WTC11 (cell line): ENCODE data around the gene GGCX. TPM values are rescaled to one million over a fixed set of nuclear protein-coding genes. Genes with fewer than 3 reads are reported as not detected.

Experiments
- ATAC-seq: fragments of 200-7000 bp; cut with Tn5 transposase; 2 replicates; pipeline ENCODE4 v1.10.0; 2021; ENCODE audit warnings: mild to moderate bottlenecking, moderate library complexity
- CTCF ChIA-PET: fragments of 300-600 bp; sonication (Branson Sonifier 250); formaldehyde crosslinking; loops from one replicate; lab custom pipeline; 2021; ENCODE audit warnings: antibody characterized with exemption; lab: Charles Lee
- POLR2A ChIA-PET: fragments of 350-600 bp; sonication (Branson Sonifier 250); formaldehyde crosslinking; loops from one replicate; lab custom pipeline; 2021; ENCODE audit warnings: antibody characterized with exemption; lab: Charles Lee
- DNase-seq: peaks from one replicate; pipeline ENCODE4 v3.0.0; 2021; ENCODE audit warnings: low spot score
- H3K27ac Mint-ChIP-seq: 2 replicates; pipeline ENCODE4 v1.8.0; 2021; ENCODE audit warnings: mixed read lengths
- H3K27me3 Mint-ChIP-seq: 2 replicates; pipeline ENCODE4 v1.8.0; 2021; ENCODE audit warnings: low read depth, mild to moderate bottlenecking, moderate library complexity, mixed read lengths
- H3K36me3 Mint-ChIP-seq: 2 replicates; pipeline ENCODE4 v1.8.0; 2021; ENCODE audit warnings: mixed read lengths
- H3K4me1 Mint-ChIP-seq: 2 replicates; pipeline ENCODE4 v1.8.0; 2022; ENCODE audit warnings: mixed read lengths
- H3K4me3 Mint-ChIP-seq: 2 replicates; pipeline ENCODE4 v1.8.0; 2021; ENCODE audit warnings: mild to moderate bottlenecking, moderate library complexity, mixed read lengths
- H3K9me3 Mint-ChIP-seq: 2 replicates; pipeline ENCODE4 v1.8.0; 2021; ENCODE audit warnings: mixed read lengths
- CBFB ChIP-seq: sonication (generic); formaldehyde crosslinking; IDR thresholded peaks from 2 replicates; pipeline ENCODE4 v1.8.1; 2022; ENCODE audit warnings: mild to moderate bottlenecking, low read depth, missing genetic modification reagents
- CREM ChIP-seq: sonication (generic); formaldehyde crosslinking; IDR thresholded peaks from 2 replicates; pipeline ENCODE4 v1.8.1; 2022; ENCODE audit warnings: mild to moderate bottlenecking, missing genetic modification reagents, moderate library complexity
- CTCF ChIP-seq: fragments of 200-600 bp; IDR thresholded peaks from 2 replicates; pipeline ENCODE4 v1.8.0; 2022; ENCODE audit warnings: antibody characterized with exemption
- E2F1 ChIP-seq: sonication (generic); formaldehyde crosslinking; IDR thresholded peaks from 2 replicates; pipeline ENCODE4 v1.8.0; 2022; ENCODE audit warnings: mild to moderate bottlenecking, missing genetic modification reagents
- EMX1 ChIP-seq: fragments of 250-450 bp; sonication (Bioruptor Pico); IDR thresholded peaks from 2 replicates; pipeline ENCODE4 v1.8.0; 2021; ENCODE audit warnings: mild to moderate bottlenecking
- FOXK1 ChIP-seq: sonication (generic); formaldehyde crosslinking; IDR thresholded peaks from 2 replicates; pipeline ENCODE4 v1.8.0; 2022; ENCODE audit warnings: mild to moderate bottlenecking, moderate library complexity, missing genetic modification reagents
- HMGA2 ChIP-seq: fragments of 250-450 bp; sonication (Bioruptor Pico); IDR thresholded peaks from 2 replicates; pipeline ENCODE4 v1.4.0; 2021; ENCODE audit warnings: mild to moderate bottlenecking, moderate library complexity
- HMGXB4 ChIP-seq: sonication (generic); formaldehyde crosslinking; IDR thresholded peaks from 2 replicates; pipeline ENCODE4 v1.8.1; 2023; ENCODE audit warnings: mild to moderate bottlenecking, moderate library complexity, missing genetic modification reagents
- IRF2 ChIP-seq: sonication (generic); formaldehyde crosslinking; IDR thresholded peaks from 2 replicates; pipeline ENCODE4 v1.8.0; 2022; ENCODE audit warnings: low read depth, missing genetic modification reagents, borderline replicate concordance
- JUN ChIP-seq: sonication (generic); formaldehyde crosslinking; IDR thresholded peaks from 2 replicates; pipeline ENCODE4 v1.8.0; 2023; ENCODE audit warnings: mild to moderate bottlenecking, missing genetic modification reagents
- NFE2L1 ChIP-seq: sonication (generic); formaldehyde crosslinking; IDR thresholded peaks from 2 replicates; pipeline ENCODE4 v1.8.1; 2023; ENCODE audit warnings: missing genetic modification reagents
- NR2C2 ChIP-seq: sonication (generic); formaldehyde crosslinking; IDR thresholded peaks from 2 replicates; pipeline ENCODE4 v1.8.0; 2022; ENCODE audit warnings: mild to moderate bottlenecking, missing genetic modification reagents
- RELA ChIP-seq: sonication (generic); formaldehyde crosslinking; IDR thresholded peaks from 2 replicates; pipeline ENCODE4 v1.8.1; 2022; ENCODE audit warnings: missing genetic modification reagents, mild to moderate bottlenecking, borderline replicate concordance
- RORB ChIP-seq: fragments of 250-450 bp; sonication (Bioruptor Pico); IDR thresholded peaks from 2 replicates; pipeline ENCODE4 v1.9.0; 2021; ENCODE audit warnings: mild to moderate bottlenecking
- TCF7 ChIP-seq: sonication (generic); formaldehyde crosslinking; IDR thresholded peaks from 2 replicates; pipeline ENCODE4 v1.8.0; 2022; ENCODE audit warnings: mild to moderate bottlenecking, low read depth, missing genetic modification reagents, moderate library complexity
- ZNF219 ChIP-seq: sonication (generic); formaldehyde crosslinking; IDR thresholded peaks from 2 replicates; pipeline ENCODE4 v1.8.0; 2023; ENCODE audit warnings: missing genetic modification reagents, mild to moderate bottlenecking, borderline replicate concordance
- total RNA-seq: library from RNA; stranded (reverse); gene quantifications from 3 replicates; pipeline ENCODE4 v1.2.3, GENCODE V29; 2021
- TF ChIP-seq, protein P1 (sequence below): sonication (generic); formaldehyde crosslinking; IDR thresholded peaks from 2 replicates; pipeline ENCODE4 v1.8.0; 2022; ENCODE audit warnings: mild to moderate bottlenecking, missing genetic modification reagents
- TF ChIP-seq, protein P2 (sequence below): sonication (generic); formaldehyde crosslinking; IDR thresholded peaks from 2 replicates; pipeline ENCODE4 v1.8.0; 2023; ENCODE audit warnings: missing genetic modification reagents
- TF ChIP-seq, protein P3 (sequence below): sonication (generic); formaldehyde crosslinking; IDR thresholded peaks from 2 replicates; pipeline ENCODE4 v1.8.1; 2022; ENCODE audit warnings: low read depth, missing genetic modification reagents, borderline replicate concordance
- TF ChIP-seq, protein P4 (sequence below): sonication (generic); formaldehyde crosslinking; IDR thresholded peaks from 2 replicates; pipeline ENCODE4 v1.8.1; 2022; ENCODE audit warnings: mild to moderate bottlenecking, missing genetic modification reagents, moderate library complexity, borderline replicate concordance

GGCX gene
- total RNA-seq, 1 experiment from 2014 or later, result 40.9 TPM

DNA sequence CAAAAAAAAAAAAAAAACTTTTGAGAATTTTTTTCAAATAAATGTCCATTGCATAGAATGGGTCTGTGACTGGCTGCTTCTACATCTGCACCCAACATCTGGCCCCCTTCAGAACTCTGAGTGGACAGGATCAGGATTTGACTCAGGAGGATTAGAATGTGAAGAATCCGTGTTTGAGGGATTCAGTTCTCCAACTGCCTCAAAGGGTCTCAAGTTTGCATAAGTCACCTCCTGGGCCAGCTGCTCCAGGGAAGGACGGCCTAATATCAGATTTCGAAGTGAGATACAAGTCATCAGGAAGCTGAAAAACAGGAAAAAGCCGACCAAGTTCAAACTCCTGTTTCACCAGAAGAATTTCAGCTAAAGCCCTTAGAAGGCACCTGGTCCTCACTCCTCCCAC is 11.5 kb downstream of the GGCX start:
- ChIA-PET CTCF (interaction anchor here (0.9 to 4.5 kb wide), 4 partner anchors 11 to 160 kb away, joined by 3 to 106 read pairs (median 14); partner anchors contain the start of genes GGCX and SH2D6), POLR2A (interaction anchor here (1.0 to 1.3 kb wide), 2 partner anchors 10 to 11 kb away, joined by 5 read pairs; partner anchors contain the start of gene MAT2A)
- ATAC-seq, result no peak
- no peak for DNase-seq
- Mint-ChIP-seq H3K9me3 (no peaks in the 10 kb centered on the region), H3K27ac (no peak overlapping the region), H3K4me1 (peaks cover 7% of the 10 kb centered on the region), H3K27me3 (no peaks in the 10 kb centered on the region), H3K4me3 (no peak overlapping the region), H3K36me3 (peaks cover 48% of the 10 kb centered on the region)
- no peak for TF ChIP-seq TCF7 (CRISPR knock-in tag)
- no peak for TF ChIP-seq E2F1 (CRISPR knock-in tag)
- no peak for TF ChIP-seq EMX1 (CRISPR knock-in tag)
- TF ChIP-seq NR2C2 (CRISPR knock-in tag), result no peak
- TF ChIP-seq RELA, result no peak
- no peak for TF ChIP-seq HMGXB4 (CRISPR knock-in tag)

DNA sequence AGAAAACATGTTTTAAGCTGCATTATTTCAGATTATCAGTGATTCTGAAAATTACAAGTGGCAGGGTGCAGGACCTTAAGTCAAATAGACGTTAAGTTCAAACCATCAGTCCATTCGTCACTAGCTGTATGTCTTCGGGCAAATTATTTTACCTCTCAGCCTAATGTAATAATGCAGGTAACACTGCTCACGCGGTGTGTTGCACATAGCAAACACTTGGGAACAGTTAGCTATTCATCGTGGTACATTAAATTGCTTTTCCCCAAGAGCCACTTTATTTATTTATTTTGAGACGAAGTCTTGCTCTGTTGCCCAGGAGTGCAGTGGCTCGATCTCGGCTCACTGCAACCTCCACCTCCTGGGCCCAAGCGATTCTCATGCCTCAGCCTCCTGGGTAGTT is 12.2 kb downstream of the GGCX start:
- Mint-ChIP-seq H3K27me3 (no peaks in the 10 kb centered on the region), H3K4me3 (no peak overlapping the region), H3K4me1 (peaks cover 11% of the 10 kb centered on the region), H3K9me3 (no peaks in the 10 kb centered on the region), H3K36me3 (peaks cover 49% of the 10 kb centered on the region)
- DNase-seq, result no peak
- CTCF ChIA-PET, result interaction anchor here (0.9 to 3.8 kb wide), 3 partner anchors 11 to 159 kb away, joined by 3 to 24 read pairs (median 4); partner anchors contain the start of genes MAT2A and SH2D6
- TF ChIP-seq IRF2 (CRISPR knock-in tag), result no peak
- no peak for TF ChIP-seq CBFB
- TF ChIP-seq, protein P1, sequence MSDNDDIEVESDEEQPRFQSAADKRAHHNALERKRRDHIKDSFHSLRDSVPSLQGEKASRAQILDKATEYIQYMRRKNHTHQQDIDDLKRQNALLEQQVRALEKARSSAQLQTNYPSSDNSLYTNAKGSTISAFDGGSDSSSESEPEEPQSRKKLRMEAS (CRISPR knock-in tag), result no peak
- no peak for TF ChIP-seq HMGA2 (CRISPR knock-in tag)
- TF ChIP-seq, protein P2, sequence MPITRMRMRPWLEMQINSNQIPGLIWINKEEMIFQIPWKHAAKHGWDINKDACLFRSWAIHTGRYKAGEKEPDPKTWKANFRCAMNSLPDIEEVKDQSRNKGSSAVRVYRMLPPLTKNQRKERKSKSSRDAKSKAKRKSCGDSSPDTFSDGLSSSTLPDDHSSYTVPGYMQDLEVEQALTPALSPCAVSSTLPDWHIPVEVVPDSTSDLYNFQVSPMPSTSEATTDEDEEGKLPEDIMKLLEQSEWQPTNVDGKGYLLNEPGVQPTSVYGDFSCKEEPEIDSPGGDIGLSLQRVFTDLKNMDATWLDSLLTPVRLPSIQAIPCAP (CRISPR knock-in tag), result no peak
- TF ChIP-seq FOXK1, result no peak
- no peak for TF ChIP-seq NFE2L1 (CRISPR knock-in tag)
- TF ChIP-seq JUN, result no peak
- TF ChIP-seq, all 79 proteins: peak for 0
- no peak for ATAC-seq
- H3K27ac Mint-ChIP-seq, result no peak overlapping the region
- POLR2A ChIA-PET, result interaction anchor here (1.4 to 2.2 kb wide), 2 partner anchors 10 to 12 kb away, joined by 5 to 14 read pairs; partner anchors contain the start of genes GGCX and MAT2A

DNA sequence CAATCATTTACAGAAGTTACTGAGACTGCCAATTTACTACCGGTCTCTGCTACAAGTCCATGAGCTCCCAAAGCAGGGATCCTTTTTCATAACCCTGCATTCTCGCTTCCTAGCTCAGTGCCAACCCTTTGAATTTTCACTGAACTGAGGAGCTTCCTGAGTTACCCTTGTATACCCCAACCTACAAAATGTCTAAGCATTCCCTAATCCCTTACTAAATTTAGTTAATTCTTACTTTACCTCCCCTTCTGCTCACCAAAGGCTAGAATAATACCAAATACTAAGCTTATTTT is 12.7 kb downstream of the GGCX start:
- ChIA-PET POLR2A (interaction anchor here (1.4 to 2.2 kb wide), 2 partner anchors 10 to 13 kb away, joined by 5 to 14 read pairs; partner anchors contain the start of genes GGCX and MAT2A), CTCF (interaction anchor here (1.0 to 3.8 kb wide), 2 partner anchors 10 to 128 kb away, joined by 4 to 24 read pairs; partner anchors contain the start of genes MAT2A and SH2D6)
- Mint-ChIP-seq H3K36me3 (peaks cover 51% of the 10 kb centered on the region), H3K27me3 (no peaks in the 10 kb centered on the region), H3K27ac (no peak overlapping the region), H3K4me3 (no peak overlapping the region), H3K4me1 (peaks cover 15% of the 10 kb centered on the region), H3K9me3 (no peaks in the 10 kb centered on the region)
- TF ChIP-seq, protein P3, sequence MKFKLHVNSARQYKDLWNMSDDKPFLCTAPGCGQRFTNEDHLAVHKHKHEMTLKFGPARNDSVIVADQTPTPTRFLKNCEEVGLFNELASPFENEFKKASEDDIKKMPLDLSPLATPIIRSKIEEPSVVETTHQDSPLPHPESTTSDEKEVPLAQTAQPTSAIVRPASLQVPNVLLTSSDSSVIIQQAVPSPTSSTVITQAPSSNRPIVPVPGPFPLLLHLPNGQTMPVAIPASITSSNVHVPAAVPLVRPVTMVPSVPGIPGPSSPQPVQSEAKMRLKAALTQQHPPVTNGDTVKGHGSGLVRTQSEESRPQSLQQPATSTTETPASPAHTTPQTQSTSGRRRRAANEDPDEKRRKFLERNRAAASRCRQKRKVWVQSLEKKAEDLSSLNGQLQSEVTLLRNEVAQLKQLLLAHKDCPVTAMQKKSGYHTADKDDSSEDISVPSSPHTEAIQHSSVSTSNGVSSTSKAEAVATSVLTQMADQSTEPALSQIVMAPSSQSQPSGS (CRISPR knock-in tag), result no peak
- no peak for TF ChIP-seq CREM
- TF ChIP-seq, protein P4, sequence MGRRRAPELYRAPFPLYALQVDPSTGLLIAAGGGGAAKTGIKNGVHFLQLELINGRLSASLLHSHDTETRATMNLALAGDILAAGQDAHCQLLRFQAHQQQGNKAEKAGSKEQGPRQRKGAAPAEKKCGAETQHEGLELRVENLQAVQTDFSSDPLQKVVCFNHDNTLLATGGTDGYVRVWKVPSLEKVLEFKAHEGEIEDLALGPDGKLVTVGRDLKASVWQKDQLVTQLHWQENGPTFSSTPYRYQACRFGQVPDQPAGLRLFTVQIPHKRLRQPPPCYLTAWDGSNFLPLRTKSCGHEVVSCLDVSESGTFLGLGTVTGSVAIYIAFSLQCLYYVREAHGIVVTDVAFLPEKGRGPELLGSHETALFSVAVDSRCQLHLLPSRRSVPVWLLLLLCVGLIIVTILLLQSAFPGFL (CRISPR knock-in tag), result no peak
- no peak for TF ChIP-seq RORB (CRISPR knock-in tag)
- TF ChIP-seq CTCF, result no peak
- no peak for TF ChIP-seq ZNF219
- DNase-seq (no peak), ATAC-seq (no peak)
